IMR-90 (cell line): Measurements from ENCODE around the gene DAAM1. TPM values are rescaled to one million over a fixed set of nuclear protein-coding genes. Genes with fewer than 3 reads are reported as not detected.

Experiments
- ATAC-seq: fragments of 200-7000 bp; cut with Tn5 transposase; 2 replicates; pipeline ENCODE4 v1.9.1; 2020; ENCODE audit warnings: low read depth, mild to moderate bottlenecking, moderate library complexity
- BruUV-seq: library from RNA; stranded (reverse); fragments of 400-500 nt; replicated peaks from 2 replicates; lab custom pipeline; 2021; lab: Mats Ljungman, UMichigan
- CTCF ChIA-PET: fragments of 300-600 bp; formaldehyde crosslinking; extraction: SDS; loops from one replicate; lab custom pipeline; 2021; ENCODE audit warnings: antibody characterized with exemption; lab: Yijun Ruan, JAX
- POLR2A ChIA-PET: fragments of 300-600 bp; sonication (Branson Sonifier 250); formaldehyde crosslinking; loops from one replicate; lab custom pipeline; 2022; ENCODE audit warnings: antibody characterized with exemption; ENCODE audit not compliant: unreplicated experiment; lab: Charles Lee
- DNase-seq: peaks from one replicate; pipeline ENCODE4 v3.0.0; 2013
- H2AFZ ChIP-seq: replicated peaks from 2 replicates; pipeline ENCODE3; 2013; ENCODE audit warnings: low read length, mild to moderate bottlenecking; ENCODE audit not compliant: poor library complexity
- H2AK5ac ChIP-seq: 2 replicates; pipeline ENCODE4 v1.6.1; 2013; ENCODE audit warnings: low read depth, low read length, inconsistent platforms
- H2AK9ac ChIP-seq: replicated peaks from 2 replicates; pipeline ENCODE3; 2013; ENCODE audit warnings: mild to moderate bottlenecking, low read depth, low read length, moderate library complexity; ENCODE audit not compliant: poor library complexity
- H2BK120ac ChIP-seq: 2 replicates; pipeline ENCODE4 v1.6.1; 2013; ENCODE audit warnings: low read depth, low read length, inconsistent platforms
- H2BK15ac ChIP-seq: 3 replicates; pipeline ENCODE4 v1.6.1; 2013; ENCODE audit warnings: low read depth, low read length, inconsistent platforms
- H2BK20ac ChIP-seq: 2 replicates; pipeline ENCODE4 v1.6.1; 2013; ENCODE audit warnings: low read depth, mild to moderate bottlenecking, inconsistent platforms, low read length, moderate library complexity
- H2BK5ac ChIP-seq: 2 replicates; pipeline ENCODE4 v1.6.1; 2013; ENCODE audit warnings: mild to moderate bottlenecking, low read depth, low read length, inconsistent platforms; ENCODE audit not compliant: poor library complexity, severe bottlenecking
- H3K14ac ChIP-seq: replicated peaks from 2 replicates; pipeline ENCODE4 v1.6.1; 2013; ENCODE audit warnings: low read depth, low read length, inconsistent platforms
- H3K18ac ChIP-seq: 2 replicates; pipeline ENCODE4 v1.6.1; 2013; ENCODE audit warnings: low read depth, low read length, control low read depth
- H3K23ac ChIP-seq: 2 replicates; pipeline ENCODE4 v1.6.1; 2013; ENCODE audit warnings: low read depth, low read length, inconsistent platforms
- H3K27ac ChIP-seq: 2 replicates; pipeline ENCODE4 v1.5.1; 2013; ENCODE audit warnings: mild to moderate bottlenecking, control low read depth, low read length; ENCODE audit not compliant: insufficient read depth
- H3K27me3 ChIP-seq: 2 replicates; pipeline ENCODE4 v1.6.1; 2013; ENCODE audit warnings: low read length; ENCODE audit not compliant: control insufficient read depth, insufficient read depth
- H3K36me3 ChIP-seq: 2 replicates; pipeline ENCODE4 v1.6.1; 2013; ENCODE audit warnings: low read length, mixed read lengths; ENCODE audit not compliant: control insufficient read depth, insufficient read depth
- H3K4ac ChIP-seq: 2 replicates; pipeline ENCODE4 v1.6.1; 2013; ENCODE audit warnings: low read depth, low read length, inconsistent platforms
- H3K4me1 ChIP-seq: 2 replicates; pipeline ENCODE4 v1.6.1; 2013; ENCODE audit warnings: low read length, mixed read lengths; ENCODE audit not compliant: control insufficient read depth, insufficient read depth
- H3K4me2 ChIP-seq: 2 replicates; pipeline ENCODE4 v1.6.1; 2013; ENCODE audit warnings: low read depth, mild to moderate bottlenecking, control low read depth, low read length, moderate library complexity
- H3K4me3 ChIP-seq: 2 replicates; pipeline ENCODE4 v1.5.1; 2013; ENCODE audit warnings: low read depth, mild to moderate bottlenecking, control low read depth, low read length, moderate library complexity; ENCODE audit not compliant: insufficient read depth
- H3K56ac ChIP-seq: 2 replicates; pipeline ENCODE4 v1.6.1; 2013; ENCODE audit warnings: low read length, inconsistent platforms; ENCODE audit not compliant: insufficient read depth; ENCODE audit errors: extremely low read depth
- H3K79me1 ChIP-seq, 2 experiments: 2 replicates each; pipeline ENCODE4 v1.6.1; 2013; ENCODE audit warnings: low read length in 2 of 2, inconsistent platforms in 1 of 2, low read depth in 1 of 2
- H3K9ac ChIP-seq: 2 replicates; pipeline ENCODE4 v1.6.1; 2013; ENCODE audit warnings: low read depth, low read length, control low read depth
- H3K9me1 ChIP-seq: 2 replicates; pipeline ENCODE4 v1.6.1; 2013; ENCODE audit warnings: low read length, inconsistent platforms; ENCODE audit not compliant: insufficient read depth
- H3K9me3 ChIP-seq: 2 replicates; pipeline ENCODE4 v1.6.1; 2013; ENCODE audit warnings: low read length; ENCODE audit not compliant: control insufficient read depth, insufficient read depth
- H4K20me1 ChIP-seq: 2 replicates; pipeline ENCODE4 v1.6.1; 2013; ENCODE audit warnings: low read length, inconsistent platforms; ENCODE audit not compliant: insufficient read depth
- H4K5ac ChIP-seq: 2 replicates; pipeline ENCODE4 v1.6.1; 2013; ENCODE audit warnings: mild to moderate bottlenecking, low read depth, low read length, control low read depth
- H4K8ac ChIP-seq, 2 experiments: 2 replicates each; pipeline ENCODE4 v1.6.1; 2013; ENCODE audit warnings: low read depth in 2 of 2, low read length in 2 of 2, control low read depth in 1 of 2, inconsistent platforms in 1 of 2
- H4K91ac ChIP-seq: 2 replicates; pipeline ENCODE4 v1.6.1; 2013; ENCODE audit warnings: low read depth, low read length, inconsistent platforms; ENCODE audit not compliant: insufficient read depth
- BHLHE40 ChIP-seq: fragments of 150-350 bp; IDR thresholded peaks from 2 replicates; pipeline ENCODE4 v1.6.1; 2016; ENCODE audit warnings: mild to moderate bottlenecking, low read depth, low read length
- CEBPB ChIP-seq: IDR thresholded peaks from 2 replicates; pipeline ENCODE4 v1.6.1; 2012; ENCODE audit warnings: low read depth, low read length, improper control_type of control experiment
- CHD1 ChIP-seq: IDR thresholded peaks from 2 replicates; pipeline ENCODE4 v1.6.1; 2012; ENCODE audit warnings: low read depth, low read length, improper control_type of control experiment
- ELK1 ChIP-seq: fragments of 150-350 bp; IDR thresholded peaks from 2 replicates; pipeline ENCODE4 v1.6.1; 2016; ENCODE audit warnings: low read depth, mild to moderate bottlenecking, low read length, moderate library complexity, borderline replicate concordance
- FOS ChIP-seq: fragments of 150-350 bp; IDR thresholded peaks from 2 replicates; pipeline ENCODE4 v1.6.1; 2016; ENCODE audit warnings: low read depth, low read length
- MAFK ChIP-seq: IDR thresholded peaks from 2 replicates; pipeline ENCODE4 v1.6.1; 2012; ENCODE audit warnings: low read depth, low read length, improper control_type of control experiment
- MAZ ChIP-seq: IDR thresholded peaks from 2 replicates; pipeline ENCODE4 v1.6.1; 2012; ENCODE audit warnings: low read depth, mild to moderate bottlenecking, low read length, improper control_type of control experiment, moderate library complexity, borderline replicate concordance
- MXI1 ChIP-seq: IDR thresholded peaks from 2 replicates; pipeline ENCODE4 v1.6.1; 2012; ENCODE audit warnings: low read depth, mild to moderate bottlenecking, low read length, moderate library complexity, borderline replicate concordance
- NFE2L2 ChIP-seq: fragments of 150-350 bp; IDR thresholded peaks from 2 replicates; pipeline ENCODE4 v1.6.1; 2016; ENCODE audit warnings: low read depth, mild to moderate bottlenecking, low read length
- POLR2A ChIP-seq: IDR thresholded peaks from 2 replicates; pipeline ENCODE4 v1.6.1; 2012; ENCODE audit warnings: mild to moderate bottlenecking, low read depth, low read length
- RAD21 ChIP-seq: IDR thresholded peaks from 2 replicates; pipeline ENCODE4 v1.6.1; 2012; ENCODE audit warnings: low read length, improper control_type of control experiment
- RCOR1 ChIP-seq: IDR thresholded peaks from 2 replicates; pipeline ENCODE4 v1.6.1; 2012; ENCODE audit warnings: mild to moderate bottlenecking, low read length, improper control_type of control experiment; ENCODE audit not compliant: insufficient replicate concordance
- RFX5 ChIP-seq: IDR thresholded peaks from 2 replicates; pipeline ENCODE4 v1.8.0; 2012; ENCODE audit warnings: low read depth, mild to moderate bottlenecking, low read length, moderate library complexity
- SMC3 ChIP-seq: fragments of 150-350 bp; IDR thresholded peaks from 2 replicates; pipeline ENCODE4 v1.6.1; 2016; ENCODE audit warnings: low read depth, mild to moderate bottlenecking, antibody characterized with exemption, low read length, moderate library complexity
- WGBS, 2 experiments: methylation state at CpG; one replicate each; pipeline versions ENCODE4 v1.1.5 to v1.1.7; 2013; ENCODE audit warnings: missing lambda C conversion rate in 2 of 2; ENCODE audit not compliant: insufficient read length in 1 of 2; ENCODE audit errors: extremely low coverage in 2 of 2; 5-methylcytosine and 5-hydroxymethylcytosine counted together
- dilution Hi-C: fragments of 300-500 bp; cut with HindIII; formaldehyde crosslinking; loops from one replicate; pipeline ENCODE4 v1.14.3; 2018; ENCODE audit warnings: low sequenced_read_pairs; ENCODE audit not compliant: unreplicated experiment
- in situ Hi-C: fragments of 300-500 bp; cut with MboI; formaldehyde crosslinking; loops from 3 replicates; pipeline ENCODE4 v1.14.3; 2019; ENCODE audit warnings: low sequenced_read_pairs, inconsistent platforms, mixed read lengths
- intact Hi-C: fragments of 100-400 bp; cut with micrococcal nuclease; formaldehyde crosslinking; loops from 2 replicates; pipeline ENCODE4 v1.10.0; 2022
- polyA plus RNA-seq, 3 experiments: library from polyadenylated mRNA; depleted of rRNA; stranded (reverse); fragments of >200 nt; gene quantifications; 2 replicates each; pipeline ENCODE4 v1.2.3, GENCODE V29; 2012; ENCODE audit warnings: low replicate concordance in 1 of 3
- total RNA-seq: library from RNA; depleted of rRNA; stranded (reverse); fragments of >200 nt; gene quantifications from 2 replicates; pipeline ENCODE4 v1.2.3, GENCODE V29; 2012
- TF ChIP-seq, protein P1 (sequence below): fragments of 150-350 bp; IDR thresholded peaks from 2 replicates; pipeline ENCODE4 v1.6.1; 2017; ENCODE audit warnings: mild to moderate bottlenecking, antibody characterized with exemption, low read length, low read depth
- TF ChIP-seq, protein P2 (sequence below): conservative IDR thresholded peaks from 2 replicates; pipeline ENCODE4 v1.5.1; 2012; ENCODE audit warnings: mild to moderate bottlenecking, low read depth, low read length, improper control_type of control experiment

Gene DAAM1
- total and polyA plus RNA-seq, 2 of the 4 experiments (the other 2 are of a cell fraction): 4.8 to 5.4 TPM

GRCh38 chr14:59356312-59356711, 167.8 kb downstream of the DAAM1 start:
- Histone ChIP-seq H3K4me3 (no peak overlapping the region), H2BK120ac (no peak overlapping the region), H3K14ac (no peak overlapping the region), H2BK20ac (no peak overlapping the region), H2AFZ (no peak overlapping the region), H3K56ac (no peak overlapping the region), H3K18ac (no peak overlapping the region), H3K79me1 (no peaks in the 10 kb centered on the region), H2BK5ac (no peak overlapping the region), H3K9me3 (no peaks in the 10 kb centered on the region), H3K27me3 (no peaks in the 10 kb centered on the region), H3K27ac (no peak overlapping the region), H3K4me2 (no peak overlapping the region), H3K9me1 (peaks cover 5% of the 10 kb centered on the region), H3K36me3 (peaks cover 10% of the 10 kb centered on the region), H4K5ac (no peak overlapping the region), H3K4me1 (peaks cover 10% of the 10 kb centered on the region), H4K20me1 (no peaks in the 10 kb centered on the region), H3K9ac (no peak overlapping the region), H2AK5ac (no peak overlapping the region), H2BK15ac (no peak overlapping the region), H2AK9ac (no peak overlapping the region), H3K23ac (no peak overlapping the region), H3K4ac (no peak overlapping the region), H4K91ac (no peak overlapping the region), H4K8ac (no peak overlapping the region)
- POLR2A ChIA-PET: no interaction called here
- dilution Hi-C loops (no loop called here), in situ Hi-C loops (no loop called here), intact Hi-C loops (no loop called here)
- BruUV-seq: no TSS peak
- no peak for DNase-seq
- ATAC-seq: no peak
- TF ChIP-seq, protein P1, sequence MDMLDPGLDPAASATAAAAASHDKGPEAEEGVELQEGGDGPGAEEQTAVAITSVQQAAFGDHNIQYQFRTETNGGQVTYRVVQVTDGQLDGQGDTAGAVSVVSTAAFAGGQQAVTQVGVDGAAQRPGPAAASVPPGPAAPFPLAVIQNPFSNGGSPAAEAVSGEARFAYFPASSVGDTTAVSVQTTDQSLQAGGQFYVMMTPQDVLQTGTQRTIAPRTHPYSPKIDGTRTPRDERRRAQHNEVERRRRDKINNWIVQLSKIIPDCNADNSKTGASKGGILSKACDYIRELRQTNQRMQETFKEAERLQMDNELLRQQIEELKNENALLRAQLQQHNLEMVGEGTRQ: no peak
- no peak for TF ChIP-seq RFX5
- TF ChIP-seq MAZ: no peak
- TF ChIP-seq SMC3: no peak
- TF ChIP-seq ELK1: no peak
- no peak for TF ChIP-seq MXI1
- TF ChIP-seq, protein P2, sequence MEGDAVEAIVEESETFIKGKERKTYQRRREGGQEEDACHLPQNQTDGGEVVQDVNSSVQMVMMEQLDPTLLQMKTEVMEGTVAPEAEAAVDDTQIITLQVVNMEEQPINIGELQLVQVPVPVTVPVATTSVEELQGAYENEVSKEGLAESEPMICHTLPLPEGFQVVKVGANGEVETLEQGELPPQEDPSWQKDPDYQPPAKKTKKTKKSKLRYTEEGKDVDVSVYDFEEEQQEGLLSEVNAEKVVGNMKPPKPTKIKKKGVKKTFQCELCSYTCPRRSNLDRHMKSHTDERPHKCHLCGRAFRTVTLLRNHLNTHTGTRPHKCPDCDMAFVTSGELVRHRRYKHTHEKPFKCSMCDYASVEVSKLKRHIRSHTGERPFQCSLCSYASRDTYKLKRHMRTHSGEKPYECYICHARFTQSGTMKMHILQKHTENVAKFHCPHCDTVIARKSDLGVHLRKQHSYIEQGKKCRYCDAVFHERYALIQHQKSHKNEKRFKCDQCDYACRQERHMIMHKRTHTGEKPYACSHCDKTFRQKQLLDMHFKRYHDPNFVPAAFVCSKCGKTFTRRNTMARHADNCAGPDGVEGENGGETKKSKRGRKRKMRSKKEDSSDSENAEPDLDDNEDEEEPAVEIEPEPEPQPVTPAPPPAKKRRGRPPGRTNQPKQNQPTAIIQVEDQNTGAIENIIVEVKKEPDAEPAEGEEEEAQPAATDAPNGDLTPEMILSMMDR: no peak
- TF ChIP-seq CHD1: no peak
- TF ChIP-seq FOS: no peak
- TF ChIP-seq NFE2L2: no peak
- TF ChIP-seq MAFK: no peak
- no peak for TF ChIP-seq RCOR1
- TF ChIP-seq CEBPB: no peak
- TF ChIP-seq RAD21: no peak
- no peak for TF ChIP-seq BHLHE40
- no peak for TF ChIP-seq POLR2A
- WGBS, 2 experiments: no CpG with 5 or more reads among the region's 2 CpGs
- CTCF ChIA-PET: no interaction called here
